DMS 273 (cell line): ENCODE data around the gene PDK3.

Source experiments
- DNase-seq: peaks from one replicate; lab custom pipeline; 2025; ENCODE audit not compliant: unreplicated experiment; lab: John Stamatoyannopoulos, UW

PDK3 gene

GRCh38 chrX:24550166-24550565 is 85.1 kb downstream of the PDK3 start:
- DNase-seq: no peak

GRCh38 chrX:24553011-24553410 is 87.9 kb downstream of the PDK3 start:
- DNase-seq: no peak

- DNase-seq: peak; percentile 64
Observed at GRCh38 chrX:24561121-24561520, 96.0 kb downstream of the PDK3 start.

GRCh38 chrX:24563291-24564010 is 98.4 kb downstream of the PDK3 start:
- DNase-seq: peak; percentile 96

DNA sequence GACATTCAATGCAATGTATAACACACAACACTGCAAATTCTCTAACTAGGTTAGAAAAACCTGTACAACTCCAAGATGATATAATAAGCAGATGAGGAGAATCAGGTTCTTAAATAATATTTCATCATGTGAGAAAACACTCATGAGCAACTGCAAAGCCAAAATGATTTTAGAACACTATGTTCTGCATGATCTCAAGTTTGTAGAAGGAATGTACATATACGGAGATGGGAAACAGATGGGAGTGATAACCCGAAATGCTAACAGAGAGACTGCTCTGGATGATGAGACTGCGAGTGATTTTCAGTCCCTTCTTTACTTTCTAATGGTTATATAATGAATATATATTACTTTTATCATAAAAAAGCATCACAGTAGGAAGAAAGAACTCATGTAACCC is 101.2 kb downstream of the PDK3 start:
- DNase-seq: peak; percentile 55

- no peak for DNase-seq
Observed at GRCh38 chrX:24567169-24567568, 102.1 kb downstream of the PDK3 start.

DNA sequence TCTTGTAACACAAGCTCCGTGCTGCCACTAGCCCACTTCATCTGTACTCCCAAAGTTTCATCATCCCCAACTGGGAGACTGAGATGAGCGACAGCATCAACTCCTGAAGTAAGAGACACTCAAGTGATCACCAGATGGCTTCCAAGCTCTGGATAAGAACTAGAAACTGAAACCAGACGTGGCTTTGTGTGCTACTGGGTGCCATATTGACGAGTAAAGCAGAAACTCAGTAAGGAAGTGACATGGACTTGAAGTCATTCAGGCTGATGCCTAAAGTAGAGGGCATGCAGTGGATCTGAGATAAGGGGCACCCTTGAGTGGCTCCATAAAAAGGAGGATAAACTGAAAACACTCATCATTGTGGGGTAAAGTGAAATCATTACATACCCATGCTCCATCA is 109.7 kb downstream of the PDK3 start:
- peak; percentile 18 for DNase-seq

DNA sequence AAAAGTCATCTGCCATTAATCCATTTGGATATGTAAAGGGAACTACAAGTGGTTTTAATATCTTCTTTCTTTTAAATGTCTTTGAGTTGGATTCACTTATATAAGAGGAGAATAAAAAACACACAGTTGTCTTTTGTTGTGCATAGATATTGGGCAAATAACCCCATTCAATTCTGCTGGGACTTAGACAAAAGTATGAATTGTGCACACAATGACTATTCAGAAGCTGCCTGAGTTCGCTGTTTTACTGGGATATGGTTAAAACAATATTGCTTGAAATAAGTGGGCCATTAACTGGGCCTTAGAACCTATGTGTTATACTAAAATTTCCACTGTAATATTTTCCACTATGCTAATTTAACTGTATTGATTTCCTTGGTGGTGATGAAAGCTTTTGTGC is 110.4 kb downstream of the PDK3 start:
- no peak for DNase-seq

DNA sequence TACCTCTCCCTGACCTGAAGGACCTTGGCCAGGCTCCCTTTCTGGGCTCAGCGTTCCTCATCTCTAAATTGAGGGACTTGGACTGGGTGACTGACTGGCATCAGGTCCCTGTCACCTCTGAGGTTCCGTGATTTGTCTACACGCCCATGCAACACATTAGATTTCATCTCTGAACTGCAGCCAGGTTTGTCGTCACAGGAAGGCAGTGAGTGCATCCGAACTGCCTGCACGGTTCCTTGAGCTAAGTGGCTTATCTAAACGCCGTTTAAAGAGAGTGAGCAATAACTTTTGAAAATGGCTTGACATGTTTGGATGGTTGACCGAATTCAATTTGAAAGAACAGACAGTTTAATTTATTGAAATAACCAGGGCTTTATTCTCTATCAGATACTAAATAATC is 112.0 kb downstream of the PDK3 start:
- no peak for DNase-seq
